Breast epithelium (tissue), 3 donors: ENCODE data around the gene CNFN.

ENCODE experiments used
- POLR2AphosphoS5 ChIP-seq, 3 donors: sonication (generic); formaldehyde crosslinking; IDR thresholded peaks; one replicate each; pipeline ENCODE4 v1.6.1; 2017; ENCODE audit warnings: antibody characterized with exemption in 3 of 3
- TF ChIP-seq, protein P1 (sequence below), 3 donors: fragments of 450-650 bp; IDR thresholded peaks; one replicate each; pipeline ENCODE4 v1.5.1; 2016 to 2017; ENCODE audit warnings: antibody characterized with exemption in 3 of 3, mild to moderate bottlenecking in 3 of 3, moderate library complexity in 3 of 3

DNA sequence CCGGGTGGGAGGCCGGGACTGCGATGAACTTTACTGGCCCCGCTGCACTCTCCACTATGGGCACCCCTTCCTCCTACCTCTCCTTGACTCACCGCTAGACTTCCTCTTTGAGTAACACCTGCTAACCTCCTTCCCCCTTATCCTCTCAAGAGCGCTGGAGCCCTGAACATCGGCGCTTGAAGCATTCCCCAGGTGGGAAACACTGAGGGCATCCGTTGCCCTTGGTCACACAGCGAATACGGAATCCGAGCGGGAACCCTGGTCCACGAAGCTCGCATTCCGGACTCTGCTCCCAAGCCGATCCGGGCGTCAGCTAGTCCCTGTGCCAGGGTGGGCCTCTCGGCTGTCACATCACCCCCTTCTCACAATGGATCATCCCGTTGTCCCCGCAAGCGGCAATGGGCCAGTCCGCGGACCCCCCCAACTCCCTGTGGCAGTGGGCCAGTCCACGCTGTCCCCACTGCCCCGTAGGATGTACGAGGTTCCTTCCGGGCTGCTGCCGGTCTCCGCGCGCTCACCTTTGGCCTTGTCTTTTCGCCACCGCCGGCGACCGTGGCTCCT, 32.9 kb upstream of the CNFN start:
- no peak for TF ChIP-seq POLR2AphosphoS5 (IDR thresholded peaks at IDR 0.05)
- TF ChIP-seq, protein P1, sequence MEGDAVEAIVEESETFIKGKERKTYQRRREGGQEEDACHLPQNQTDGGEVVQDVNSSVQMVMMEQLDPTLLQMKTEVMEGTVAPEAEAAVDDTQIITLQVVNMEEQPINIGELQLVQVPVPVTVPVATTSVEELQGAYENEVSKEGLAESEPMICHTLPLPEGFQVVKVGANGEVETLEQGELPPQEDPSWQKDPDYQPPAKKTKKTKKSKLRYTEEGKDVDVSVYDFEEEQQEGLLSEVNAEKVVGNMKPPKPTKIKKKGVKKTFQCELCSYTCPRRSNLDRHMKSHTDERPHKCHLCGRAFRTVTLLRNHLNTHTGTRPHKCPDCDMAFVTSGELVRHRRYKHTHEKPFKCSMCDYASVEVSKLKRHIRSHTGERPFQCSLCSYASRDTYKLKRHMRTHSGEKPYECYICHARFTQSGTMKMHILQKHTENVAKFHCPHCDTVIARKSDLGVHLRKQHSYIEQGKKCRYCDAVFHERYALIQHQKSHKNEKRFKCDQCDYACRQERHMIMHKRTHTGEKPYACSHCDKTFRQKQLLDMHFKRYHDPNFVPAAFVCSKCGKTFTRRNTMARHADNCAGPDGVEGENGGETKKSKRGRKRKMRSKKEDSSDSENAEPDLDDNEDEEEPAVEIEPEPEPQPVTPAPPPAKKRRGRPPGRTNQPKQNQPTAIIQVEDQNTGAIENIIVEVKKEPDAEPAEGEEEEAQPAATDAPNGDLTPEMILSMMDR (IDR thresholded peaks at IDR 0.05) = no peak
